ENCODE data around the gene WFDC1.

The WFDC1 gene

DNA sequence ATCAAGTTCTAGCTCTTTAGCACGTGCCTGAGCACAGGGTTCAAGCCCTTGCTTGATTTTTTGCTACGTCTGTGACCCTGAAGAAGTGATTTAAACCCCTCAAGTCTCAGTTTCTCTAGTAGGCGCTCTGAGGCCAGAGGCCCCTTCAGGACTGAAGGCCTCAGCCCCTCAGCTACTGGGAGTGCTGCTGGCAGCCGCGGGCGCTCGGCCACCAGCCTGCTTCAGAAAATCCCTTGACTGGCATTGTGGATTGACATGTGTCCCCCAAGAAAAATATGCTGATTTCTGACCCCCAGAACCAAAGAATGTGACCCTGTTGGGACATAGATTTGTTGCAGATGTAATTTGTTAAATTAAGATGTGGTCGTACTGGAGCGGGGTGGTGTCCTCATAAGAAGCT lies 20.2 kb upstream of the WFDC1 start:
- DNase-seq = no peak

DNA sequence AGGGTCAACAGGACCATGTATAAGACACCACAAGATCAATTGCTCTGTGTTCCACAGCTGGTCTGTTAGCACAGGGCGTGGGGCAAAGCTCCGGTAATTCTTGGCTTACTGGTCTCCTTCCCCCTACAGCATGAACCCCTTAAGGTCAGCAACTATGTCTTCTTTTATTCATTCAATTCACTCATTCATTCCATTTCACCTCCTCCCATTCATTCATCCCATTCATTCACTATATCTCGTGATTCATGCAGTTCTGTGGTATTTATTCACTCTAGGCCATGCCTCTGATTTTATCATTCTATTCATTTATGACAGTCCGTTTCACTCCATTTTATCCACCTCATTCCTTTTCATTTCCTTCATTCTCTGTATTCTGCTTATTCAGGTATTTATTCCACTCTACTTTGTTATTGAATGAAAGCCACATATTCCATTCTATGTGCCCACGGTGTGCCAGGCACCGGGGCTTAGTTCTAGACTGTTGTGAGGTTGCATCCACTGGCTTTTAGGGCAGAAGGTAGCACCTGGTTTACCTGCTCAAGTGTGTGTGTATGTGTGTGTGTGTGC lies 19.0 kb upstream of the WFDC1 start:
- DNase-seq = no peak

DNA sequence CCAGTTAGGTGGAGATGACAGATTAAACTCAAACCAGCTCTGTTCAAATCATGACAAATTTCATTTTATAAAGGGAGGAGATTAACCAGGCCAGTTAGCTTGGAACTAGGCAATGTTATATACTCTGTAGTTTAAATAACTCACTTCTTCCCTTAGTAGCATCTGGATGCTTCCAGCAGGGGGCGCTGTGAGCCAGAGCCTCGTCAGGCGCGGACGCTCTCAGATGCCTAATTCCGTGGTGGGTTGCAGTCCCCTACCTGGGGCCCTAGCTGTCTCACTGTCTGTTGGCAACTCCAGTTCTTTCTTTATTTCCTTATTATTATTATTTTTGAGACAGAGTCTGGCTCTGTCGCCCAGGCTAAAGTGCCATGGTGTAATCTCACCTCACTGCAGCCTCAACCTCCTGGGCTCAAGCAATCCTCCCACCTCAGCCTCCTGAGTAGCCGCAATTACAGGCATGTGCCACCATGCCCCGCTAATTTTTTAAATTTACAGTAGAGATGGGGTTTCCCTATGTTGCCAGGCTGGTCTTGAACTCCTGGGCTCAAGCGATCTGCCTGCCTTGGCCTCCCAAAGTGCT lies 17.3 kb upstream of the WFDC1 start:
- DNase-seq = no peak

DNA sequence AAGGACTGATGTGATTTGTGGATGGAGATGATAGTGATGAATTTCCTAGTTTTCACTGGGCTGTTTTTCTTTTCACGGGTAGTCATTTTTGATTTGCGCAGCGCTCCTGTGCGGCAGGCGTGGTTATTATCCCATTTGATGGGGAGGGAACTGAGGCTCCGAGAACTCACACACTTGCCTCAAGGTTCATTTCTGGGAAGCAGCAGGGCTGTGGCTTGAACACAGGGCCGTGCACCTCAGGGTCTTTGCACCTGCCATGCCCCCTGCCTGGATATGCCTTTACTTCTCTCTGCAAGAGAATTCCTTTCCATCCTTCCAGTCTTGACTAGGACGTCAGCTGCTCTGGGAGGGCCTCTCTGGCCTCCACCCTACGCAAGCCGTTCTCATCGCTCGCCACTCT lies 16.3 kb upstream of the WFDC1 start:
- DNase-seq = no peak

DNA sequence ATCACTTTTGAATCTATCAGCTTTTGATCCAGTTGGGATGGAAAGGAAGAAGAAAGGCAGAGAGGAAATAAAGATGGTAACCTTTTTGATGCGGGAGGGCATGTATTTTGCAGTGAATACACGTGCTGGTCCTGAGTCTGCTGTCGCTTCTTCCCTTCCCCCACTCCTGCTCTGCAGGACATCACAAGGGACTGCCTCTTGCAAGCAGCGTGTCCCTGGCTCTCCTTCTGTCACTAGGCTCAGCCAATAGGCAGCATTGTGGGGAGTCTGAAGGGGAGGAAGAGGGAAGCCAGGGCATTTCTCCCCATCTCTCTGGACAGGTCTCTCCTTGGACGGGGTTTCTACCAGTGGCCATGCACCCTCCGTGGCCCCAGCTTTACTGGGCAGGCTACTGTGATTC lies 15.7 kb upstream of the WFDC1 start:
- no peak for DNase-seq

DNA sequence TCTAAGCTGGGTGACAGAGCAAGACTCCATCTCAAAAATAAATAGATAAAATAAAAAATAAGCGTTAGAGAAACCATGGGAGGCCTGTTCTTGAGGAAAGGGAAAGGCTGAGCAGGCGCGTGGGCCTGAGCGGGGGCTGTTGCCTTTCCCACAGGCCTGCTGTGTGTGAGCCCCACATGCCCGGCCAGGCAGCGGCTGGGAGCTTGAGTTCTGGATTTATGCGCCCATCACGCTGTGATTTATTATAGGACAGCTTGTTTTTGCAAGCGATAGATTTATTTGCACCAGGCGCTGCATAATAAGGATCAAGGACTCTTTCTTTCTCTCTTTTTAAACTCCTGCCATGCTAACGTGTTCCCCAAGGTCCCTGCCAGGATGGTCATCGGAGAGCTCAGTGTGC lies 14.8 kb upstream of the WFDC1 start:
- DNase-seq = no peak

DNA sequence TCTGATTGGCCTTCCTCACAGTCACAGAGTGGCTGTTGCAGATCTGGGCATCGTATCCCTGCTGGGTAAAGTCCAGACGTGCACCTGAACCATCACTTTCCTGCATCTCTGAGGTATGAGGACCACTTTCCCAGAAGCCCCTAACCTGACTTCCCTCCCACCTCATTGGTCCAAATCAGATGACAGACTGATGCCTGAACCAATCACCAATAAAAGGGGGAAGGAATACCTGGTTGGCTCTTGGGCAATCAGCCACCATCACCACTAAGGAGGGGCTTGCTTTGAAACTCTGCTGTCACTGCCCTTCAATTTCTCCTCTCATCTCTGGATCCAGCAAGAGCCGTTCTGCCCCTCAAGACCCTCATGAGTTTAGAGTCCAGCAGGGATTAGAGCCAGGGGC lies 13.6 kb upstream of the WFDC1 start:
- DNase-seq = no peak

DNA sequence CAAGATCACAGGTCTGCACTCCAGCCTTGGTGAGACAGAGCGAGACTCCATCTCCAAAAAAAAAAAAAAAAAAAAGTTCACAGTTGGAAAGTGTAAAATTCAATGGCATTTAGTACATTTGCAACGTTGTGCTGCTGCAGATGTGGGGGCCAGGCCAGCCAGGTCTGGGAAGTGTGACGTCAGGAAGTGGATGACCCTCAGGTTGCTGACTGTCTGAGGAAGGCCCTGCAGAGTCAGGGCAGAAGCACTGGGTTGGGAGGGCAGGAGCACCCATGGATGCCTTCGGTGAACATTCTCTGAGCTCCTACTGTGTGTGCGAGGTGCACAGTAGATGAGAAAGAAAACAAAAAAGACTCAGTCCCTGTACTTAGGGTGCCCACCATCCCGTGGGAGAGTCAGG lies 12.1 kb upstream of the WFDC1 start:
- no peak for DNase-seq

DNA sequence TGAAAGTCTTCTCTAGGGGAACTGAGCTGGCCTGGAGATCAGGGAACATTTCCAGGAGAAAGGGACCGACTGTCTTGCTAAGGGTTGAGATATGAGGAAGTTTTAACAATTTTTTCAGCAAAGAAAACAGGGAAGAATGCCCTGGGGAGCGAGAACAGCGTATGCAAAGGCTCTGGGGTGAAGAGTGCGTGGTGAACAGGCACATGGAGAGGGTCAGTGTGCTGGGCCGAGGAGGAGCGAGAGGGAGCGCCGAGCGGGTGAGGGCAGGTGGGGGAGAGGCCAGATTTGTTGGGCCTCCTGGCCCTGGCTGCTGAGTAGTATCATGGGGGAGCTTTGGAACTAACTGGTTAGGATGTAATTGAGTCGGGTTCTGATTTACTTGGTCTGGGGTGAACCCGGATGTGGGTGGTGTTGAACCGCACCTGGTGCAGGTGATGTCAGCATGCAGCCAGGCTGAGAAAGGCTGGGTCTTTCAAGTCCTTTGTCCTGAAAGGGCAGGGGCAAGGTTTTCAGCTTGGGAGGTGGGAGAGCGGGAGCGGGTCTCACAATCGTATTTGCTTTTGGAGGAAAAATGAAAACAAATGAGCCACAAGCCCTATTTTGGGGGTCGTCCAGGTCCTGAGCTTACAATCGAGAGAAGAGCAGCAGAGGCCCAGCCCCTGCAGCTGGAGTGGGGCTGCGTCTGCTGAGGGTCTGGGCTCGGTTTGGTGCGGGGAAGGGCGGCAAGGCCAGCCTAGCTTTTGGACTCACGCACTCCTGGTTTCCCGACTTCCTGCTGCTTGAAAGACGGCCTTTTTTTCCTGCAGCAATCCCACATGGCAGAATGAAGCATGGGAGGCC lies 11.1 kb upstream of the WFDC1 start:
- DNase-seq = no peak

DNA sequence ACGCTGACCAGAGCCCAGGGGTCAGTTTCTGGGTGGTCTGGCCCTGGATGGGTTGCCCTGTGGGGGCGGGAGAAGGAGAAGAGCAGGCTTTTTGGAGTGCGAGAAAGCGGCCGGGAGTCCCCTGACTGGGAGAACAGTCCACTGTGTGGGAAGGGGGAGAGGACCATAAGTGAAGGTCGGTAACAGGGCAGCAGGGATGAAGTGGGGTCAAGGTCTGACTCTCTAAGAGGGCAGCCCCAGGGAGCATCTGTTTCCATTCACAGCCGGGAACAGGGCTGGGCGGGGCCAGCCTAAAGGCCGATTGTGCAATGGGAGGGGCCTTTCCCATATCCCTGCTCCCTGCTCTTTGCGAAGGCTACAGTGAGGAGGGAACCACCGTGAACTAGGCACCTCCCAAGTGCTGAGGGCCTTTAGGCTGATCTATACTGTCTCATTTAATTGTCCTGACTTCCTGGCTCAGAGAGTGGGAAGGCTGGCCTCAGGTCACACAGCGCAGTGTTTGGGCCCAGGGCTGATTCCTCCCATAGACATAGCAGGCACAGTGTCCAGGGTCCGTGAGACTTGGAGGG lies 10.4 kb upstream of the WFDC1 start:
- DNase-seq = no peak

DNA sequence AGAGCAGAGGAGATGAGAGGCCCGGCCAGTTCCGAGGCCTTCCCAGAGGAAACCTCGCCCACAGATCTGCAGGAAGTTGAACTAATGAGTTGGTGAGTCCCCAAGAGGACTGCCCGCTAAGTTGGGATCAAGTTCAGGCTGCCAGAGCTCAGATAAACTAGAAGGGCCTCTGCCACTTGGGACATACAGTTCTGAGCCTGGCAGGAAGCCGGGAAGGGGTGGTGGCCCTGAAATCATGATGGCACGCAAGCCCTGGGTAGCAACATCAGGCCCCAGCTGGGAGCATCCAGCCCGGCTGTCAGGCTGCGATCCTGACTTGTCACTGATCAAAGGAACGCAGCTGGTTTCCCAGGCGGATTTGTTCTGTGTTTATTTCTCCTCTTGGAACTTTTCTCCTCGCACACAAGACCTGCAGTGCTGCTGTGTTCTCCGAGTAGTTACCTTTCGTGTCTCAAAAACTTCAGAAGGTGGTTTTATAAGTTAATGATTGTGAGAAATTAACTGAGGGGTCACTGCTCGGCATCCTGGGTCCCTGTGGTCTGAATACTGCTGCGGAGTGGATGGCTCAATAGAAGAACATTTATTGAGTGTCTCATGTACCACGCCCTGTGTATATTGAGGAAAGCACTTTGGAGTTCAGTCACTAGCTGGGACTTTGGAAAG lies 8.0 kb upstream of the WFDC1 start:
- DNase-seq = no peak

DNA sequence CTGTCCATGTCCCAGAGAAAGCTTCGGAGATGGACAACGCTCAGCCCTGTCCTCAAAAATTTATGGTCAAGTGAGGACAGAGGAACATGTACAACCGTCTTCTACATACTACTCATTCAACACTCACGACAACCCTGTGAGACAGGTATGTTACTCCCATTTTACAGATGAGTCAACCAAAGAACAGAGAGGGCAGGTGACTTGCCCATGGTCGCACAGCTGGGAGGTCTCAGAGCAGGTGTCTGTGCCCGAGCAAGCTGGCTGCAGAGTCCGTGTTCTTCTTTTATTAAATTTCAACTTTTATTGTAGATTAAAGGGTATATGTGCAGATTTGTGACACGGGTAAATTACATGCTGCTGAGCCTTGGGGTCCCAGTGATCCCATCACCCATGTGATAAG lies 5.8 kb upstream of the WFDC1 start:
- no peak for DNase-seq

DNA sequence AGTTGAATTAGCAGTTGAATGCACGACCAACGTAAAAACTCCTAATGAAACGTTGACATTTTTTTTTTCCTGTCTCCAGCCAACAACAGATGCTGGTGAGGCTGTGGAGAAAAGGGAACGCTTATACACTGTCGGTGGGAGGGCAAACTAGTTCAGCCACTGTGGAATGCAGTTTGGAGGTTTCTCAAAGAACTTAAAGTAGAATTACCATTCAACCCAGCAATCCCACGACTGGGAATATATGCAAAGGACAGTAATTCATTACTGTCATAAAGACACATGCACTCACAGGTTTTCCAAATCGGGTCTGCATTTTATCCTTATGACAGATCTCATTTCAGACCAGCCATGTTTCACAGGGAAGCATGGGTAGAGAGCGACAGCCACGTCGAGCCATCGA lies 3.5 kb upstream of the WFDC1 start:
- no peak for DNase-seq

DNA sequence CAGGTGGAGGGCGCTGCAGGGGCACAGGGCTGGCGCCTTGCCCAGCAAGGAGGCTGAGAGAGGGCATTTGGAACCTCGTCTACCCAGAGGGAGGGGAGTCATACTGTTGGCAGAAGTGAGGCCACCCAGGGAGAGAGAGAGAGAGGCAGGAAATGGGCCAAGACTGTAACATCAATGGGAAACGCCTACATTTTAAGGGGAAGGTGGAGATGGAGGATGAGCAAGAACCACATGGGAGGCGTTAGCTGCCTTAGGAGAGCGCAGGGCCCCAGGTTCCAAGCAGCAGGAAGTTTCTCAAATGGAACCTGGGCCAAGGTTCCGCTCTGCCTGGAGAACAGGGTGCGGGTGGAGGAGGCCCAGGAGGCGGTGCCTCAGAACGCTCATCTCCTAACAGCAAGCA lies 2.7 kb upstream of the WFDC1 start:
- no peak for DNase-seq

DNA sequence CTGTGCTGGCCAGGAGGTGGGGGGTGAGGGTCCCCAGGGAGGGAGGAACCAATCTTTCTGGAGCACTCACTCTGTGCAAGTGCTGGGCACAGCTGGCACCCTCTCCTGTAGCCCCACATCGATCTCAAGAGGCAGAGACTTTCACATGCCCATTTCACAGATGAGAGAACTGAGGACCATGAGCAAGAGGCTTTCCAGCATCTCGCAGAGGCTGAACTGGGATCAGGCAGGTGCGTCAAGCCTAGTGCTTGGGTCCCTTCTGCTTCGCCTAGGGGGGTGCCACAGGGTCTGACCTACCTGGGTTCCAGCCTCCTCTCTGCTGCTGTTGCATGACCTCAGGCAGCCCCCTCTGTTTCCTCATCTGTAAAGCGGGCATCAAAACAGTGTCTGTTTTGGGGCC lies 1.3 kb upstream of the WFDC1 start:
- no peak for DNase-seq

DNA sequence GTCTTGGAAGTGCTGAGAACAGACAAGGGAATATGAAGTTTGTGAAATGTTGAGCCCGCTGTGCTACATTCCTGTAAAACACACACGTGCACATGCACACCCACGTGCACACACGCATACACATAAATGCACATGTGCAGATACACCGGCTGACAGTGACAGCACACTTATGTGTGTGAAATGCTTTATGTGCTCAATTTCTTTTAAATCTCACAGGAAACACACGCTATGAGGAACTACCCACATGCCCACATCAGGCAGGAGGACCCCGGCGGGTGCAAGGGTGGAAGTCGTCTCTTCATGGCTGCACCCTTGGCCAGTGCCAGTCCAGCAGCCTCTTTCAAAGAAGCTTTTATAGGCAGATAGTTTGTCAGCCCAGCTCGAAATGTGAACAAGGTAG lies 561 bp upstream of the WFDC1 start:
- no peak for DNase-seq

DNA sequence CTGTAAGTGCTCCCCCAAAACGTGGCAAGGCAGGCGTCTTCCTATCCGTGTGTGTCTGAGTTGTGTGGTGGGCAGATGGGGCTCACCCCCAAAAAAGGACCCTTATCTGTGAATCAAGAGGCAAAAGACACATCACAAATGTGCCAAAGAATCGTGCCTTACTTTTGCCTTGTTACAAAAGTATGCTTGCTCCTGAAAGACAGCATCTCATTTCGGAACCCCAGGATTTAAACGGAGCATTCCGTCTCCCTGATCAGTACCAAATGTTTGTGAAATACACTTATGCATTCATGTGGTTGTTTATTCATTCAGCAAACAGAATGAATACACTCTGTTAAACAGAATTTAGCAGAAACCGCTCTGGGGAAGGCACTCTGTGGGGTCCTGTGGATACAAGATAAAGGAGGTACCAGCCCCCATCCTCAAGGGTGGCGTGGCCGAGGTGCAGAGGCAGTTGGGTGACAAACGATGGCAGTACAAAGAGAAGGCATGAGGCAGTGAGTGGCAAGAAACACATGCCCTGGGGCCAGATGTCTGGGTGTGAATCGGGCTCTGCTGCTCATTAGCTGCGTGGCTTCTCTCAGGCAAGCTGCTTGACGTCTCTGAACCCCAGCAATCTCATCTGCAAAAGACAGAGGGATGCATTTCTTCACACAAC lies 654 bp downstream of the WFDC1 start:
- DNase-seq = no peak

DNA sequence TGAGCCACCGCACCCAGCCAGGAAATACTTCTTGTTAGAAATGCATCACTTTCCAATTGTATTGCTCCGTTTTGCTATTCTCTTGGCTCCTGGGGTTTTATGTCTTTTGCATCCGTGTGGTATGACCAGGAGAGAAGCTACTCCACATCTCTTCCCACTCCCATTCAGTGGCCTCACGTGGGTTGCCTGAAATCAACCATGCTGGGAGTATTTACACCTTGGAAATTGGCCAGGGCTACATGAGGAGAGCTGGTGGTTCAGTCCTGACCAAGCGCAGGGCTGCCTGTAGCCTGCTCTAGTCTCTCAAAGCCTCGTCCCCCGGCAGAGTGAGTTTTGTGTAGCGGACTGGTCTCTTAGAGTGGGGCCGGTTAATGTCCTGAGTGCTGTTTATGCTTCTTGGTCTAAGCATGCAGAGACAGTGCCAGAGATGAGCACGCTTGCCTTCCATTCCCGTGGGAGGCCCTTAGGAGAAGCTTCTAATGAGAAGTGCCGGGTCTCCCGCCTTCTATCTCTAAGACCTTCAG lies 3.8 kb downstream of the WFDC1 start:
- no peak for DNase-seq

DNA sequence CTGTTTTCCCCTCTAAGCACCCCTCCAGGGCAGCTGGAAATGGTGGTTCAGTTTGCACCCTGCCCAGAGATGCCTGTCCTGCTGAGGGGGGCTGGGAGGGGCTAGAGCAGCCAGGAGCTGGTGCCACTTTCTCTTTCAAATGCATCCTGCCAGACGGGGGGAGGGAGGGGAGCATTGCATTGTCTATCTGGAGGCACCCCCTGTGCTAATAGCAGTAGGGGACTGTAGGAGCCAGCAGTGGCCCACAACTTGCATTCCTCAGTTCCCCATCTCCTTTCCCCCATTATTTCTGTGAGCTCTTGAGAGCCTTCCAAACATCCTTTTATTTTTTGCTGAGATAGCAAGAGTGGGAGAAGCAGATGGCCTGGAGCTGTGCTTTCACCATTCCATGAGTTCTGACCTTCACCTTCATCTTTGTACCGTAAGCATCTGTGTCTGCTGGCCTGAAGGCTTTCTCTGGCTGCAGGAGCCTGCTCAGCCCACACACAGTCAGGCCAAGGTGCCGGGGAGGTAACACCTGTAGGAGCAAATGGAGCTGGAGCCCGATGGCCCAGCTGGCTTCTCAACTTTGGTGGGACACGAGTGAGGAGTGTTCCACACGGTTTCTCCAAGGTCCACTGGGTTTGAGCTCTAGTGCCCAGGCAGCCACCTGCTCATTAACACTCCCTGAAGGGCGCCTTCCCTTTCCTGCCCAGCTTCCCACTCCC lies 5.2 kb downstream of the WFDC1 start:
- no peak for DNase-seq

DNA sequence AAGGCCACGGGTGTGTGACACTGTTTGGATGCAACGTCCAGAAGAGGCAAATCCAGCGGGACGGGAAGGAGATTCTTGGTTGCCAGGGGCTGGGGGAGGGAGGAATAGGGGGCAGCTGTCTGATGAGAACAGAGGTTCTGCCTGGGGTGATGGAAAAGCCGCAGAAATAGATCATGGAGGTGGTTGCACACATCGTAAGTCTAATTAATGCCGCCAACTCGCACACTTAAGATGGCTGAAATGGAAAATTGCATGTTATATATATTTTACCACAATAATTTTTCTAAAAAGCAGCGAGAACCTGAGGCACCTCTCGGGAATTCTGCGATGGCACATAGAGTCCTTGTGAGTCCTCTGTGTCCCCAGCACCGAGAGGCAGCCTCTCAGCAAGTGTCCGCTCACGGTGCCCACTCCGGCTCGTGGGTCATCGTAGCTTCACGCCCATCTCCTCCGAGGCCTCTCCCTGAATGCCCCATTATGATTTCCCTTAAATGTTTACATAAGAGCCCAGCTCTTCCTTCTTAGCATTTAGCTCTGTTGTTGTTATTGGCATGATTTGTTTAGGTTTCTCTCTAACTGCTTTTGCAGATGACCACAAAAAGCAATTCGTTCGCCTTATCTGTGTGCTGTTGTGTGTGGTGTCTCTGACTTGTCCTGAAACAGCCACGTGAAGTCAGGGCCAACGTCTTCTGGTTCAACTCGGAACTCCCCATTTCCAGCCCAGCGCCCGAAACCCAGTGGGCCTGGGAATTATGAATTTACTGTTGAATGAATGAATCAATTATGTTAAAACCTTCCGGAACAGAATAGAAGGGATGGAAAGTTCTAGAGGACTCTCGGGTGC lies 7.7 kb downstream of the WFDC1 start:
- DNase-seq = no peak

DNA sequence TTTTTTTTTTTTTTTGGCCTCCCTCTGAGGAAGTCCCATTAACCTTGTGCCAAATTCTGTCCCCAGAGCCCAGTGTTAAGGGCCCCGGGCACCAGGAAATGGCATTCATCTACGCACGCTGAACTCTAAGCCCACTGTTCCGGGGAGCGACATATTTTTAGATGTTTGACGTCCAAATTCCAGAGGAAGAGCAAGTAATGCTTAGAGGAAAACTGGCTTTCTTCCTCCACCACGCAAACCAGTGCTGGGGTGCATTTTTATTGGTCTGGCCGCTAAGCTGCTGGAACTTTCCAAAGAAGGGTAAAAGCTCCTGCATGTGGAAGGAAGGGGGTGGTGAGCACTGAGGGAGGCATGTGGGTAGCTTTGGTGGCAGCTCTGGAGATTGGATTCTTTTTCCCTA lies 8.3 kb downstream of the WFDC1 start:
- no peak for DNase-seq

All from SIG-M5 (cell line).